HEK293 (cell line): Measurements from ENCODE around the gene SMIM41.

Experiments
- CTCF ChIA-PET: fragments of 350-600 bp; formaldehyde crosslinking; extraction: SDS; loops from one replicate; lab custom pipeline; 2021; ENCODE audit warnings: antibody characterized with exemption; lab: Yijun Ruan, JAX
- POLR2A ChIA-PET: fragments of 300-600 bp; formaldehyde crosslinking; extraction: SDS; loops from one replicate; lab custom pipeline; 2020; ENCODE audit warnings: antibody characterized with exemption, inconsistent platforms; lab: Yijun Ruan, JAX
- H3K27ac ChIP-seq: fragments of 200-500 bp; sonication (Bioruptor generic); 2 replicates; pipeline ENCODE4 v1.5.1; 2014; ENCODE audit warnings: low read depth, low read length, control low read depth, inconsistent platforms; ENCODE audit errors: extremely low read depth
- H3K36me3 ChIP-seq, 2 experiments: fragments of 200-500 bp in 1 of 2; sonication (Bioruptor generic) in 1 of 2; 1 replicate in 1 of 2; 2 replicates in 1 of 2; pipeline ENCODE4 v1.5.1; 2014 to 2017; ENCODE audit warnings: inconsistent platforms in 2 of 2, low read length in 2 of 2; ENCODE audit not compliant: control insufficient read depth in 2 of 2, insufficient read depth in 1 of 2
- H3K4me1 ChIP-seq: fragments of 200-500 bp; sonication (Bioruptor generic); 2 replicates; pipeline ENCODE4 v1.5.1; 2014; ENCODE audit warnings: mild to moderate bottlenecking, low read length, inconsistent platforms; ENCODE audit not compliant: control insufficient read depth, insufficient read depth
- H3K4me3 ChIP-seq: 2 replicates; pipeline ENCODE4 v1.5.1; 2011; ENCODE audit warnings: low read depth, mild to moderate bottlenecking, control low read depth, low read length, moderate library complexity
- H3K9me3 ChIP-seq: fragments of 200-500 bp; sonication (Bioruptor generic); 2 replicates; pipeline ENCODE4 v1.5.1; 2014; ENCODE audit warnings: low read depth, low read length, inconsistent platforms; ENCODE audit not compliant: control insufficient read depth, insufficient read depth
- HOXA7 ChIP-seq: sonication (generic); formaldehyde crosslinking; IDR thresholded peaks from 2 replicates; pipeline ENCODE4 v1.8.1; 2022; ENCODE audit warnings: missing genetic modification reagents, borderline replicate concordance
- HOXC10 ChIP-seq: sonication (generic); formaldehyde crosslinking; IDR thresholded peaks from 2 replicates; pipeline ENCODE4 v1.8.1; 2023; ENCODE audit warnings: mild to moderate bottlenecking, missing genetic modification reagents
- KLF16 ChIP-seq: fragments of 450-650 bp; formaldehyde crosslinking; IDR thresholded peaks from 2 replicates; pipeline ENCODE4 v1.5.1; 2017; ENCODE audit warnings: missing biosample characterization, missing genetic modification characterization
- KLF7 ChIP-seq: fragments of 450-650 bp; formaldehyde crosslinking; IDR thresholded peaks from 2 replicates; pipeline ENCODE4 v1.5.1; 2016; ENCODE audit warnings: missing biosample characterization, missing genetic modification characterization, borderline replicate concordance
- KLF9 ChIP-seq: fragments of 450-650 bp; formaldehyde crosslinking; IDR thresholded peaks from 2 replicates; pipeline ENCODE4 v1.5.1; 2016; ENCODE audit warnings: missing biosample characterization, missing genetic modification characterization, low read depth
- SP7 ChIP-seq: fragments of 450-650 bp; formaldehyde crosslinking; IDR thresholded peaks from 2 replicates; pipeline ENCODE4 v1.5.1; 2016; ENCODE audit warnings: missing biosample characterization, missing genetic modification characterization
- TCF7L2 ChIP-seq: IDR thresholded peaks from 2 replicates; pipeline ENCODE4 v1.6.1; 2011; ENCODE audit warnings: low read depth, mild to moderate bottlenecking, inconsistent platforms, low read length, moderate library complexity, borderline replicate concordance
- WT1 ChIP-seq: fragments of 450-650 bp; formaldehyde crosslinking; IDR thresholded peaks from 2 replicates; pipeline ENCODE4 v1.5.1; 2016; ENCODE audit warnings: missing biosample characterization, missing genetic modification characterization
- YY2 ChIP-seq: fragments of 450-650 bp; formaldehyde crosslinking; IDR thresholded peaks from 2 replicates; pipeline ENCODE4 v1.5.1; 2016; ENCODE audit warnings: missing biosample characterization, missing genetic modification characterization
- ZBTB17 ChIP-seq: fragments of 450-650 bp; formaldehyde crosslinking; IDR thresholded peaks from 2 replicates; pipeline ENCODE4 v1.5.1; 2016; ENCODE audit warnings: missing biosample characterization, missing genetic modification characterization
- ZFHX2 ChIP-seq: fragments of 450-650 bp; formaldehyde crosslinking; conservative IDR thresholded peaks from 2 replicates; pipeline ENCODE4 v1.5.1; 2016; ENCODE audit warnings: missing biosample characterization, missing genetic modification characterization
- ZNF175 ChIP-seq: fragments of 450-650 bp; formaldehyde crosslinking; IDR thresholded peaks from 2 replicates; pipeline ENCODE4 v1.5.1; 2016; ENCODE audit warnings: missing biosample characterization, missing genetic modification characterization
- ZNF2 ChIP-seq: fragments of 450-650 bp; formaldehyde crosslinking; IDR thresholded peaks from 2 replicates; pipeline ENCODE4 v1.5.1; 2016; ENCODE audit warnings: missing biosample characterization, missing genetic modification characterization
- ZNF214 ChIP-seq: fragments of 450-650 bp; formaldehyde crosslinking; IDR thresholded peaks from 2 replicates; pipeline ENCODE4 v1.5.1; 2017; ENCODE audit warnings: missing biosample characterization, mild to moderate bottlenecking, missing genetic modification characterization, borderline replicate concordance
- ZNF335 ChIP-seq: fragments of 450-650 bp; formaldehyde crosslinking; conservative IDR thresholded peaks from 2 replicates; pipeline ENCODE4 v1.5.1; 2016; ENCODE audit warnings: missing biosample characterization, missing genetic modification characterization
- ZNF394 ChIP-seq: fragments of 450-650 bp; formaldehyde crosslinking; IDR thresholded peaks from 2 replicates; pipeline ENCODE4 v1.5.1; 2016; ENCODE audit warnings: missing biosample characterization, missing genetic modification characterization, mild to moderate bottlenecking, moderate library complexity, borderline replicate concordance
- ZNF423 ChIP-seq: fragments of 450-650 bp; formaldehyde crosslinking; IDR thresholded peaks from 2 replicates; pipeline ENCODE4 v1.5.1; 2016; ENCODE audit warnings: missing biosample characterization, missing genetic modification characterization
- ZNF433 ChIP-seq: fragments of 450-650 bp; formaldehyde crosslinking; IDR thresholded peaks from 2 replicates; pipeline ENCODE4 v1.5.1; 2016; ENCODE audit warnings: missing biosample characterization, missing genetic modification characterization, low read depth
- ZNF561 ChIP-seq: fragments of 450-650 bp; IDR thresholded peaks from 2 replicates; pipeline ENCODE4 v1.5.1; 2018; ENCODE audit warnings: missing biosample characterization, missing genetic modification characterization, borderline replicate concordance
- ZNF596 ChIP-seq: fragments of 450-650 bp; IDR thresholded peaks from 2 replicates; pipeline ENCODE4 v1.5.0; 2018; ENCODE audit warnings: missing biosample characterization, mild to moderate bottlenecking, missing genetic modification characterization, moderate library complexity
- ZNF654 ChIP-seq: fragments of 450-650 bp; formaldehyde crosslinking; IDR thresholded peaks from 2 replicates; pipeline ENCODE4 v1.5.1; 2016; ENCODE audit warnings: low read depth, missing biosample characterization, missing genetic modification characterization
- ZNF792 ChIP-seq: fragments of 450-650 bp; formaldehyde crosslinking; IDR thresholded peaks from 2 replicates; pipeline ENCODE4 v1.5.1; 2016; ENCODE audit warnings: missing biosample characterization, missing genetic modification characterization
- ZSCAN30 ChIP-seq: fragments of 450-650 bp; IDR thresholded peaks from 2 replicates; pipeline ENCODE4 v1.5.1; 2018; ENCODE audit warnings: missing biosample characterization, mild to moderate bottlenecking, missing genetic modification characterization, moderate library complexity
- ZXDB ChIP-seq: fragments of 450-650 bp; formaldehyde crosslinking; IDR thresholded peaks from 2 replicates; pipeline ENCODE4 v1.5.1; 2016; ENCODE audit warnings: missing biosample characterization, missing genetic modification characterization
- TF ChIP-seq, protein P1 (sequence below): fragments of 450-650 bp; formaldehyde crosslinking; IDR thresholded peaks from 2 replicates; pipeline ENCODE4 v1.5.1; 2017; ENCODE audit warnings: missing biosample characterization, missing genetic modification characterization
- TF ChIP-seq, protein P2 (sequence below): fragments of 450-650 bp; formaldehyde crosslinking; IDR thresholded peaks from 2 replicates; pipeline ENCODE4 v1.5.1; 2017; ENCODE audit warnings: missing biosample characterization, missing genetic modification characterization
- TF ChIP-seq, protein P3 (sequence below): fragments of 450-650 bp; formaldehyde crosslinking; IDR thresholded peaks from 2 replicates; pipeline ENCODE4 v1.5.1; 2016; ENCODE audit warnings: missing biosample characterization, missing genetic modification characterization

Gene SMIM41

DNA sequence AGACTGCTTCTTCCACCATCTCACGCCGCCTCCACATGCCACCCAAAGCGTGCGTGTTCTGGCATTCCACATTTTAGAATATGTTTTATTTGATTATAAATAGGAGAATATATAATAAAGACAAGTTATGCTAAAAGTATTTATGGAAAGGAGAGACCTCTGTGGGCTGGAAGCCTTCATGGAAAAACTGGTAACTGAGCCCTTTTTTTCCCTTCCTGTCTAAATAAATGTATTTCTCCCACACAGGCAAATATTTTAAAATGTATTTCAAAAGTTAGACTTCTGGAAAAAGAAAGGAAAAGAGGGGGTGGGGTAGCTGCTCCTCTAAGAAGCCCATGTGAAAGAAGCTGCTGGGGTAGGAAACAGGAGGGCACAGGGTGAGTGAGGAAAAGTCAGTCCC, 44.3 kb upstream of the SMIM41 start:
- ChIA-PET POLR2A (no interaction called here), CTCF (interaction anchor here (1.5 to 1.8 kb wide), 2 partner anchors 10 to 87 kb away, joined by 3 to 20 read pairs; no protein-coding TSS in a partner anchor)
- H3K9me3 ChIP-seq, result no peaks in the 10 kb centered on the region
- peaks cover 8% of the 10 kb centered on the region for H3K4me1 ChIP-seq
- H3K36me3 ChIP-seq, result no peaks in the 10 kb centered on the region
- no peak overlapping the region for H3K27ac ChIP-seq
- TF ChIP-seq, protein P1, sequence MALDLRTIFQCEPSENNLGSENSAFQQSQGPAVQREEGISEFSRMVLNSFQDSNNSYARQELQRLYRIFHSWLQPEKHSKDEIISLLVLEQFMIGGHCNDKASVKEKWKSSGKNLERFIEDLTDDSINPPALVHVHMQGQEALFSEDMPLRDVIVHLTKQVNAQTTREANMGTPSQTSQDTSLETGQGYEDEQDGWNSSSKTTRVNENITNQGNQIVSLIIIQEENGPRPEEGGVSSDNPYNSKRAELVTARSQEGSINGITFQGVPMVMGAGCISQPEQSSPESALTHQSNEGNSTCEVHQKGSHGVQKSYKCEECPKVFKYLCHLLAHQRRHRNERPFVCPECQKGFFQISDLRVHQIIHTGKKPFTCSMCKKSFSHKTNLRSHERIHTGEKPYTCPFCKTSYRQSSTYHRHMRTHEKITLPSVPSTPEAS, result no peak
- TF ChIP-seq ZNF423 (tag by site-specific recombination), result no peak
- no peak for TF ChIP-seq TCF7L2
- TF ChIP-seq ZNF2 (tag by site-specific recombination), result no peak
- no peak for TF ChIP-seq ZNF335
- no peak for TF ChIP-seq HOXA7 (CRISPR knock-in tag)
- TF ChIP-seq KLF9, result no peak
- H3K4me3 ChIP-seq, result no peak overlapping the region

DNA sequence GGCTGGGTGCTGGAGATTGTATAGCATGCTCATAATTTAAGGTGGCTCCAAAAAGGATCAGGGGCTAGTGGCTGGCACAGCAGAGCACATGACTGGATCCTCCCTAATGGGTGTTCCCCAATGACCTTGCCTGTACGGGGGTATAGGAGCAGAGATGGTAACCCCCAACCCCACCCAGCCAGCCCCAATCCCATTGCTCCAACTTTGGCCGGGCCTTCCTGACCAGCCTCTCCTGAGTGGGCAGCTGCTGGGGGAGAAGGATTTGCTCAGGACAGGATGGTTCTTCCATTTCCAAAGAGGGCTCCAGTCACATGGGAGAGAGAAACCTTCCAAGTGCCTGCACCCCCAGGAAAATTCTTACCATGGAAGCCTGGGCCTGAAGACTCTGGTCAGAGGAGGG, 43.6 kb upstream of the SMIM41 start:
- CTCF ChIA-PET, result no interaction called here
- Histone ChIP-seq H3K36me3 (no peaks in the 10 kb centered on the region), H3K9me3 (no peaks in the 10 kb centered on the region), H3K4me1 (peaks cover 8% of the 10 kb centered on the region), H3K27ac (no peak overlapping the region), H3K4me3 (no peak overlapping the region)
- POLR2A ChIA-PET, result no interaction called here
- TF ChIP-seq ZNF175 (tag by site-specific recombination), result no peak
- no peak for TF ChIP-seq KLF16 (tag by site-specific recombination)
- TF ChIP-seq, protein P2, sequence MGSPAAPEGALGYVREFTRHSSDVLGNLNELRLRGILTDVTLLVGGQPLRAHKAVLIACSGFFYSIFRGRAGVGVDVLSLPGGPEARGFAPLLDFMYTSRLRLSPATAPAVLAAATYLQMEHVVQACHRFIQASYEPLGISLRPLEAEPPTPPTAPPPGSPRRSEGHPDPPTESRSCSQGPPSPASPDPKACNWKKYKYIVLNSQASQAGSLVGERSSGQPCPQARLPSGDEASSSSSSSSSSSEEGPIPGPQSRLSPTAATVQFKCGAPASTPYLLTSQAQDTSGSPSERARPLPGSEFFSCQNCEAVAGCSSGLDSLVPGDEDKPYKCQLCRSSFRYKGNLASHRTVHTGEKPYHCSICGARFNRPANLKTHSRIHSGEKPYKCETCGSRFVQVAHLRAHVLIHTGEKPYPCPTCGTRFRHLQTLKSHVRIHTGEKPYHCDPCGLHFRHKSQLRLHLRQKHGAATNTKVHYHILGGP (tag by site-specific recombination), result no peak
- TF ChIP-seq ZNF654 (tag by site-specific recombination), result no peak
- TF ChIP-seq ZNF792 (tag by site-specific recombination), result no peak
- TF ChIP-seq, protein P1, result no peak
- TF ChIP-seq ZNF433 (tag by site-specific recombination), result no peak
- no peak for TF ChIP-seq HOXC10
- TF ChIP-seq ZBTB17 (tag by site-specific recombination), result no peak
- TF ChIP-seq, protein P3, sequence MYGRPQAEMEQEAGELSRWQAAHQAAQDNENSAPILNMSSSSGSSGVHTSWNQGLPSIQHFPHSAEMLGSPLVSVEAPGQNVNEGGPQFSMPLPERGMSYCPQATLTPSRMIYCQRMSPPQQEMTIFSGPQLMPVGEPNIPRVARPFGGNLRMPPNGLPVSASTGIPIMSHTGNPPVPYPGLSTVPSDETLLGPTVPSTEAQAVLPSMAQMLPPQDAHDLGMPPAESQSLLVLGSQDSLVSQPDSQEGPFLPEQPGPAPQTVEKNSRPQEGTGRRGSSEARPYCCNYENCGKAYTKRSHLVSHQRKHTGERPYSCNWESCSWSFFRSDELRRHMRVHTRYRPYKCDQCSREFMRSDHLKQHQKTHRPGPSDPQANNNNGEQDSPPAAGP (tag by site-specific recombination), result no peak

DNA sequence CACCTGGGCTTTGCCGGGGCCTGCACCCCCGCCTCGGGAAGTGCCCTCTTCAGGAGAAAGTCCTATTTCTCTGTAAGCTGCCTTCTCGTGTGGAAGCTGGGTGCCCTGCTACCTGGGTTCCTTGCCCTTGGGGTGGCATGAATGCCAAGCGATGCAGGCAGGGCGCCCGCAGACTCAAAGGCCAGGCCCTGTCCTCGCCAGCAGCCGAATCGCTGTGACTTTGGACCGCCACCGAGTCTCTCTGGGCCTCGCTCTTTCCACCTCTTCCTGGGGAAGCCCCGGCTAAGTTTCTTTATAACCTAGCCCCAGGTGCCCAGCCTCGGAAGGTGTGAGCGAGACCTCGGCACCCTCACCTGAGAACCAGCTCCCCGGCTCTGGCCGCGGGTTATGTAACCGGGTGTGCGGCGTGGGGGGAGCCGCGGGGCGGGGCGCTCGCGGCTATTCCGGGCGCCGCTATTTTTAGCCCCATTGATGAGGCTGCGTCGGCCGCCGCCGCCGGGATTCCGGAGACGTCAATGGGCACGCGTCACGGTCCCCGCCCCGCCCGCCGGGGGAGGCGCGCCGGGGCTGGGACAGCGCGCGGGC, 42.8 kb upstream of the SMIM41 start:
- ChIA-PET POLR2A (interaction anchor here (0.6 kb wide), 1 partner anchor 1058 kb away, joined by 3 read pairs; no protein-coding TSS in a partner anchor), CTCF (interaction anchor here (0.9 to 5.6 kb wide), 2 partner anchors 12 to 33 kb away, joined by 4 to 76 read pairs; no protein-coding TSS in a partner anchor)
- H3K36me3 ChIP-seq, result no peaks in the 10 kb centered on the region
- no peak overlapping the region for H3K27ac ChIP-seq
- H3K4me1 ChIP-seq, result peaks cover 8% of the 10 kb centered on the region
- H3K9me3 ChIP-seq, result no peaks in the 10 kb centered on the region
- peak overlapping the region; percentile 29 for H3K4me3 ChIP-seq
- peak; percentile 39 for TF ChIP-seq SP7 (tag by site-specific recombination)
- peak; percentile 51 for TF ChIP-seq ZFHX2 (tag by site-specific recombination)
- TF ChIP-seq ZNF394 (tag by site-specific recombination), result 0 out of 2 replicates have a peak, but pooled peaks have one; percentile 19
- TF ChIP-seq ZSCAN30 (tag by site-specific recombination), result no peak
- 0 out of 2 replicates have a peak, but pooled peaks have one; percentile 33 for TF ChIP-seq ZXDB (tag by site-specific recombination)
- TF ChIP-seq WT1 (tag by site-specific recombination), result peak; percentile 45
- TF ChIP-seq ZNF214 (tag by site-specific recombination), result no peak
- TF ChIP-seq YY2, result no peak
- TF ChIP-seq ZNF596, result peak; percentile 58; the same call in 1 of the 2 replicates
- TF ChIP-seq ZNF561 (tag by site-specific recombination), result no peak
- TF ChIP-seq ZBTB17 (tag by site-specific recombination), result 0 out of 2 replicates have a peak, but pooled peaks have one; percentile 21
- peak; percentile 82; the same call in 1 of the 2 replicates for TF ChIP-seq KLF7 (tag by site-specific recombination)
